ENCODE results near the gene CNNM2. TPM values are rescaled to one million over a fixed set of nuclear protein-coding genes. Genes with fewer than 3 reads are reported as not detected.

The CNNM2 gene
- polyA plus RNA-seq, 1 of the 3 experiments (the other 2 are of a cell fraction) = 4.0 TPM

- WGBS (ENCODE audit: low lambda C conversion rate) = 83% methylated on average over 2 of the region's 2 CpGs
- H3K9me2 ChIP-seq = no peaks in the 10 kb centered on the region
- H3K4me2 ChIP-seq = no peak overlapping the region
- no peaks in the 10 kb centered on the region for H3K79me2 ChIP-seq (ENCODE audit: insufficient read depth)
- no peak overlapping the region for H2AFZ ChIP-seq (ENCODE audit: low read depth)
- ChIA-PET CTCF (interaction anchor here (1.0 to 1.4 kb wide), 3 partner anchors 29 to 298 kb away, joined by 3 to 4 read pairs (median 3); partner anchors contain the start of gene CNNM2), POLR2A (no interaction called here)
- no peaks in the 10 kb centered on the region for H3K9me3 ChIP-seq
- H3K4me3 ChIP-seq (ENCODE audit: low read depth in 2 of 2, low read length in 1 of 2) = no peak overlapping the region
- H3F3A ChIP-seq (replicated peaks; ENCODE audit: insufficient read depth) = no peaks in the 10 kb centered on the region
- DNase-seq = no peak
- TF ChIP-seq REST (IDR thresholded peaks at IDR 0.05; ENCODE audit: low read depth, low read length) (no peak), FOSL2 (IDR thresholded peaks at IDR 0.05; ENCODE audit: borderline replicate concordance, low read depth) (no peak), EP300 (IDR thresholded peaks at IDR 0.05; ENCODE audit: borderline replicate concordance in 1 of 2, low read depth in 1 of 2, low read length in 1 of 2) (no peak), CTCF (IDR thresholded peaks at IDR 0.05) (no peak), CHD2 (IDR thresholded peaks at IDR 0.05; ENCODE audit: low read length, partially characterized antibody) (no peak), USF1 (IDR thresholded peaks at IDR 0.05; ENCODE audit: borderline replicate concordance, low read depth) (no peak), TCF12 (IDR thresholded peaks at IDR 0.05) (no peak), MAX (IDR thresholded peaks at IDR 0.05; ENCODE audit: low read depth) (no peak), SMC3 (IDR thresholded peaks at IDR 0.05; ENCODE audit: low read depth, low read length) (no peak), ELF1 (IDR thresholded peaks at IDR 0.05) (no peak), TAF1 (IDR thresholded peaks at IDR 0.05; ENCODE audit: borderline replicate concordance, low read depth, low read length) (no peak), EZH2phosphoT487 (IDR thresholded peaks at IDR 0.05; ENCODE audit: borderline replicate concordance, low read depth) (no peak), YY1 (IDR thresholded peaks at IDR 0.05; ENCODE audit: low read depth) (no peak)
- no peaks in the 10 kb centered on the region for H3K36me3 ChIP-seq (replicated peaks in 1 of 2; ENCODE audit: control insufficient read depth in 1 of 2, insufficient read depth in 2 of 2, low read length in 1 of 2)
- H3K27me3 ChIP-seq (ENCODE audit: insufficient read depth) = no peaks in the 10 kb centered on the region
- no peaks in the 10 kb centered on the region for H4K20me1 ChIP-seq (ENCODE audit: insufficient read depth)
- H3K27ac ChIP-seq (ENCODE audit: low read depth in 2 of 2, low read length in 1 of 2) = no peak overlapping the region
- peaks cover 0 to 6% of the 10 kb centered on the region in 2 experiments; a peak in 2 of 4 replicates for H3K4me1 ChIP-seq (ENCODE audit: control insufficient read depth in 1 of 2, insufficient read depth in 2 of 2, low read depth in 1 of 2, low read length in 1 of 2)
- H3K9ac ChIP-seq = no peak overlapping the region
Observed at GRCh38 chr10:102946992-102947391, 28.9 kb downstream of the CNNM2 start.

Data from SK-N-SH (cell line).